ENCODE data around the gene SULT1A3.

DNA sequence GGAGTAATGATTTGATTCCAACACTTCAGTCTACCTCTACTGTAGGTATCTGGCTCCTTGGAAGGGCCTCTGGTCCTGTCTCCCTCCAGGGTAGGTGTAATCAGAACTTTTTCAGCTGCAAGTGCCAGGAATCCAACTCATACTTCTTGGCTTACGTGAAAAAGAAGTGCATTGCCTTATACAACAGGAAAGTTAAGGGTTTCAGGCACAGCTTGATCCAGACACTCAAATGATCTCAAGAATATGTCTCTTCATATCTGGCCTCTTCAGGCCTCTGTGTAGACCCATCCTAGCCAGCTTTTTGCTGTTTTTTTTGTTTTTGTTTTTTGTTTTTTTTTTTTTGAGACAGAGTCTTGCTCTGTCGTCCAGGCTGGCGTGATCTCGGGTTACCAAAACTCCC is 19.9 kb upstream of the SULT1A3 start:
- TF ChIP-seq, protein P1, sequence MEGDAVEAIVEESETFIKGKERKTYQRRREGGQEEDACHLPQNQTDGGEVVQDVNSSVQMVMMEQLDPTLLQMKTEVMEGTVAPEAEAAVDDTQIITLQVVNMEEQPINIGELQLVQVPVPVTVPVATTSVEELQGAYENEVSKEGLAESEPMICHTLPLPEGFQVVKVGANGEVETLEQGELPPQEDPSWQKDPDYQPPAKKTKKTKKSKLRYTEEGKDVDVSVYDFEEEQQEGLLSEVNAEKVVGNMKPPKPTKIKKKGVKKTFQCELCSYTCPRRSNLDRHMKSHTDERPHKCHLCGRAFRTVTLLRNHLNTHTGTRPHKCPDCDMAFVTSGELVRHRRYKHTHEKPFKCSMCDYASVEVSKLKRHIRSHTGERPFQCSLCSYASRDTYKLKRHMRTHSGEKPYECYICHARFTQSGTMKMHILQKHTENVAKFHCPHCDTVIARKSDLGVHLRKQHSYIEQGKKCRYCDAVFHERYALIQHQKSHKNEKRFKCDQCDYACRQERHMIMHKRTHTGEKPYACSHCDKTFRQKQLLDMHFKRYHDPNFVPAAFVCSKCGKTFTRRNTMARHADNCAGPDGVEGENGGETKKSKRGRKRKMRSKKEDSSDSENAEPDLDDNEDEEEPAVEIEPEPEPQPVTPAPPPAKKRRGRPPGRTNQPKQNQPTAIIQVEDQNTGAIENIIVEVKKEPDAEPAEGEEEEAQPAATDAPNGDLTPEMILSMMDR (IDR thresholded peaks at IDR 0.05 in 4 of 5, conservative IDR thresholded peaks at IDR 0.05 in 1 of 5): no peak
- TF ChIP-seq POLR2A (IDR thresholded peaks at IDR 0.05): no peak

Measured in gastrocnemius medialis (tissue), 4 donors.